Psoas muscle (tissue), 8 donors: ENCODE measurements around the gene OPRD1. TPM values are rescaled to one million over a fixed set of nuclear protein-coding genes. Genes with fewer than 3 reads are reported as not detected.

Experiments used
- ATAC-seq, 4 donors: fragments of 200-7000 bp; cut with Tn5 transposase; one replicate each; pipeline ENCODE4 v1.9.1; 2020; ENCODE audit warnings: moderate library complexity in 3 of 4, mild to moderate bottlenecking in 2 of 4
- DNase-seq, 2 donors: peaks; one replicate each; pipeline ENCODE4 v3.0.0-alpha.2; 2020
- H3K27ac ChIP-seq: fragments of 200-600 bp; one replicate; pipeline ENCODE4 v1.8.0; 2022
- H3K27me3 ChIP-seq, 3 donors: fragments of 200-600 bp in 1 of 3; one replicate each; pipeline versions ENCODE4 v1.6.1 to v1.8.0; 2013 to 2022; ENCODE audit warnings: low read length in 2 of 3, mild to moderate bottlenecking in 2 of 3, moderate library complexity in 1 of 3; ENCODE audit not compliant: insufficient read depth in 3 of 3
- H3K36me3 ChIP-seq, 2 donors: fragments of 200-600 bp in 1 of 2; one replicate each; pipeline versions ENCODE4 v1.6.1 to v1.8.0; 2013 to 2022; ENCODE audit warnings: low read depth in 1 of 2, mild to moderate bottlenecking in 1 of 2, moderate library complexity in 1 of 2; ENCODE audit not compliant: insufficient read depth in 1 of 2
- H3K4me1 ChIP-seq: fragments of 200-600 bp; one replicate; pipeline ENCODE4 v1.8.0; 2022
- H3K4me3 ChIP-seq: fragments of 200-600 bp; one replicate; pipeline ENCODE4 v1.8.0; 2022; ENCODE audit warnings: mild to moderate bottlenecking
- H3K9me3 ChIP-seq: fragments of 200-600 bp; one replicate; pipeline ENCODE4 v1.8.0; 2022
- WGBS, 3 donors: extraction: QIAGEN DNeasy Blood & Tissue Kit; methylation state at CpG; one replicate each; pipeline versions ENCODE4 v1.1.6 to v1.1.7; 2013; 5-methylcytosine and 5-hydroxymethylcytosine counted together
- intact Hi-C, 2 donors: fragments of 100-400 bp; cut with DNase I; formaldehyde crosslinking; loops; one replicate each; pipeline versions ENCODE4 v1.11.0 to v1.14.2; 2022
- polyA plus RNA-seq, 3 donors: library from polyadenylated mRNA; stranded (reverse); fragments of 200-250 nt; gene quantifications; one replicate each; pipeline ENCODE4 v1.2.3, GENCODE V29; 2013
- total RNA-seq, 4 donors: library from RNA; stranded (reverse); fragmentation: NEBNext Ultra II Directional in 2 of 4; extraction: Animal tissue kit (Norgen Biotek cat#: 25700) in 2 of 4; gene quantifications; one replicate each; pipeline versions ENCODE4 v1.2.1 to v1.2.4, GENCODE V29; 2021 to 2023
- TF ChIP-seq, protein P1 (sequence below): fragments of 200-600 bp; IDR thresholded peaks from one replicate; pipeline ENCODE4 v1.8.0; 2022; ENCODE audit warnings: antibody characterized with exemption
- donor health status: healthy with polysubstance abuse.
- donor health status: DM: no; HTN: no; CAD: no; lungs with moderate emphysema.
- donor health status: Bipolar disorder and iron deficiency.
- donor health status: healthy.
- donor health status: DM: yes; HTN: yes; CAD: no.
- donor health status: DM: no; HTN: no; CAD: no.
- donor health status: DM: no; HTN: no; CAD: no.
- donor health status: DM: yes; HTN: yes; CAD: no.

OPRD1 gene
- total and polyA plus RNA-seq, 7 donors, result 0.02 to 0.12 (median 0.05) TPM; not detected in 3

DNA sequence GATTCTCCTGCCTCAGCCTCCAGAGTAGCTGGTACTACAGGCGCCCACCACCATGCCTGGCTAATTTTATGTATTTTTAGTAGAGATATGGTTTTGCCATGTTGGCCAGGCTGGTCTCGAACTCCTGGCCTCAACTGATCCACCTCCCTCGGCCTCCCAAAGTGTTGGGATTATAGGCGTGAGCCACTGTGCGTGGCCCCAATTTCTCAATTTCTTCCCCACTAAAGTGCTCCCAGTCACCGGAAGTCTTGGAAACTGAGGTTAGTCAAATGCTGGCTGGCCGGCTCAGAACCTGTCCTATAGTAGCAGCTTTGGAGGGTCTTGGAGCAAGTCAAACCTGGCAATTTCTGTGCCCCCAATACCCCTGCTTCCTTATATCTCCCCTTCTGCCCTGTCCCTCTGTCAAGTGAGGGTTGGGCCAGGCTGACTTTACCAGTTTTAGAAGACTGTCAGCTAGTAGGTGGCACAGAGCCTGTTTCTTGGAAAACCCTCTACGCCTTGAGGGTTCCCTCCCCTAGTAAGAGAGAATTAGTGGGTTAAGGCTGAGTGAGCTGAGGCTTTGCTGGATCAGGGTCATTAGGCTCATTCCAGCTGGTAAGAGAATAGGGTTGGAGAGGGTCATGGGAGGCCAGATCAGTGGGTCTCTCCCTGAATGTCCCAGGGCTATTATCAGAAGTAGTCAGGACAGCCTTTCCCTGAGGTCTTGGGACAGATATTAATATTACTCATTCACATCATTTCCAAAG, 94.1 kb downstream of the OPRD1 start:
- H3K36me3 ChIP-seq, result no peaks in the 10 kb centered on the region
- intact Hi-C loops, result no loop called here
- DNase-seq (no peak), ATAC-seq (no peak)
- H3K4me3 ChIP-seq, result no peak overlapping the region
- H3K27me3 ChIP-seq, result no peaks in the 10 kb centered on the region
- H3K9me3 ChIP-seq, result no peaks in the 10 kb centered on the region
- H3K4me1 ChIP-seq, result no peaks in the 10 kb centered on the region
- WGBS, 3 donors, result 88 to 95% (median 95%) methylated on average over 8 of the region's 8 CpGs
- H3K27ac ChIP-seq, result no peak overlapping the region
- TF ChIP-seq, protein P1, sequence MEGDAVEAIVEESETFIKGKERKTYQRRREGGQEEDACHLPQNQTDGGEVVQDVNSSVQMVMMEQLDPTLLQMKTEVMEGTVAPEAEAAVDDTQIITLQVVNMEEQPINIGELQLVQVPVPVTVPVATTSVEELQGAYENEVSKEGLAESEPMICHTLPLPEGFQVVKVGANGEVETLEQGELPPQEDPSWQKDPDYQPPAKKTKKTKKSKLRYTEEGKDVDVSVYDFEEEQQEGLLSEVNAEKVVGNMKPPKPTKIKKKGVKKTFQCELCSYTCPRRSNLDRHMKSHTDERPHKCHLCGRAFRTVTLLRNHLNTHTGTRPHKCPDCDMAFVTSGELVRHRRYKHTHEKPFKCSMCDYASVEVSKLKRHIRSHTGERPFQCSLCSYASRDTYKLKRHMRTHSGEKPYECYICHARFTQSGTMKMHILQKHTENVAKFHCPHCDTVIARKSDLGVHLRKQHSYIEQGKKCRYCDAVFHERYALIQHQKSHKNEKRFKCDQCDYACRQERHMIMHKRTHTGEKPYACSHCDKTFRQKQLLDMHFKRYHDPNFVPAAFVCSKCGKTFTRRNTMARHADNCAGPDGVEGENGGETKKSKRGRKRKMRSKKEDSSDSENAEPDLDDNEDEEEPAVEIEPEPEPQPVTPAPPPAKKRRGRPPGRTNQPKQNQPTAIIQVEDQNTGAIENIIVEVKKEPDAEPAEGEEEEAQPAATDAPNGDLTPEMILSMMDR, result no peak

DNA sequence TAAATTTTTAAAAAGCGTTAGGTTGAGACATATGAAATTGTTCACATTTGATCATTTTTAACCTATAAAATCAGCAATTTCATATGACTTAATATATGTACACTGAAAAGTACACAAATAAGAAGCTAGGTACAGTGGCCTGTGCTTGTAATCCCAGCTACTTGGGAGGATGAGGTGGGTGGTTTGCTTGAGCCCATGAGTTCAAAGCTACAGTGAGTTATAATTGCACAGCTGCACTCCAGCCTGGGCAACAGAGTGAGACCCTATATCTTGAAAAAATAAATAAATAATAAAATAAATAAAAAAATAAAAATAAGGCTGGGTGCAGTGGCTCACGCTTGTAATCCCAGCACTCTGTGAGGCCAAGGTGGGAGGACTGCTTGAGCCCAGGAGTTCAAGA, 97.2 kb downstream of the OPRD1 start:
- Histone ChIP-seq H3K9me3 (no peaks in the 10 kb centered on the region), H3K27me3 (no peaks in the 10 kb centered on the region), H3K4me3 (no peak overlapping the region), H3K27ac (no peak overlapping the region), H3K36me3 (peaks cover 0 to 4% of the 10 kb centered on the region in 2 donors), H3K4me1 (peaks cover 11% of the 10 kb centered on the region)
- TF ChIP-seq, protein P1, result no peak
- intact Hi-C loops, result no loop called here
- DNase-seq (no peak), ATAC-seq (no peak)
- 98 to 99% (median 98%) methylated on average over 2 of the region's 2 CpGs for WGBS, 3 donors

DNA sequence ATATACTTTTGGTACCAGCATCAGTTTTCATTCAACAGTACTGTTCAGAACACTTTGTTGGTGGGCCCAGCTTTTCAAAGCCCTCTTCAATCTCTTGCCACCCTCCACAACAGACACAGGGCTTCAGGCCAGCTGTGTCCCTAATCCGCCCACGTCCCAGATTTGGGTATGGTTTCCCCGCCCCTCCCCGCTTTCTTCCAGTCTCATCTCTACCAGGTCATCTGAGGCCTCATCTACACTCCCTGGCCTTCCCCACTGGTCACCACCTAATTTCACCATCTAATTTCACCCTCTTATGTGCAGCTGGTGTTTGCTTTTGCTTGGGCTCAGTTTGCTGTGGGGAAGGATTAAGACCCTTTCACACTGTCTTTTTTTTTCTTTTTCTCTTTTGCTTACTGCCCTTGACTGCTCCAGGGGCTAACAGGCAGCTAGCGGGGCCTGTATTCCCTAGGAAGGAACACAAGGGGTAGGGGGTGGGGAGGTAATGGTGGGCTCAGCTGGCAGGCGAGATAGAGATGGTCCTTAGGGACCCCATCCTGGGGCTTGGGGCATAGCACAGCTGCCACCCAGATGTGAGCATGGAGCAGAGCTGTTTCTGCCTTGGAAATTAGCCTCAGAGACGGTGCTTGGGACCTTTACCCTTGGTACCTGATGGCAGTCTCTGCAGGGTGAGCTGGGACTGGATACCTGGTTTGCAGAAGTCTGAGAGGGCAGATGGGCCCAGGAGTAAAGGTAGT, 98.6 kb downstream of the OPRD1 start:
- Histone ChIP-seq H3K4me1 (peaks cover 18% of the 10 kb centered on the region), H3K36me3 (peaks cover 0 to 4% of the 10 kb centered on the region in 2 donors), H3K4me3 (no peak overlapping the region), H3K27ac (no peak overlapping the region), H3K27me3 (no peaks in the 10 kb centered on the region), H3K9me3 (no peaks in the 10 kb centered on the region)
- DNase-seq (no peak), ATAC-seq (no peak)
- 70 to 84% (median 72%) methylated on average over 7 of the region's 7 CpGs for WGBS, 3 donors
- TF ChIP-seq, protein P1, result no peak
- intact Hi-C loops, result no loop called here

DNA sequence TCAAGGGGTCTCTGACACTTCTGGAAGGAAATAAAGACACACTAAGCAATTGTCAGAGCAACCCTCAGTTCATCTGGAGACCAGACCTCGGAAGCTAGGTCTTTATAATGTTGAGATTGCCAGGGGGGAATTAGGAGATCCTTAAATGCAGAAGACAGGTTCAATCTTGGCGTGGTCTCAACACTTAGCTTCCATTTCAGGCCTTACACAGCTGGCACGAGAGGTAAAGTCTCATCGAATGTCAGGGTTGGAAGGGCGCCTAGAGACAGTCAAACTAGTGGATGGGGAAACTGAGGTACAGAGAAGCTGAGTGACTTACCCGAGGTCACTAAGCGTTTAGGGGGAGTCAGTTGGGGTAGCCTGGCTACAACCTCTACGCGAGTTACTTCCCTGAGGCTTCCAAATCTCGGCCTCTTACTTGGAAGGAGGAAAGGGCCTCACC, 101.8 kb downstream of the OPRD1 start:
- Histone ChIP-seq H3K4me1 (peaks cover 29% of the 10 kb centered on the region), H3K27ac (peak overlapping the region; percentile 68), H3K9me3 (no peaks in the 10 kb centered on the region), H3K27me3 (no peaks in the 10 kb centered on the region), H3K36me3 (peaks cover 0 to 4% of the 10 kb centered on the region in 2 donors), H3K4me3 (peak overlapping the region; percentile 74)
- TF ChIP-seq, protein P1, result no peak
- intact Hi-C loops, result no loop called here
- peak in 3 of 4 donors; percentile 21 to 60 (median 42) for ATAC-seq
- no peak for DNase-seq
- WGBS, 3 donors, result 15 to 26% (median 17%) methylated on average over 10 of the region's 10 CpGs
